Mononuclear cell (primary cell): ENCODE results near the gene RNF222. TPM values are rescaled to one million over a fixed set of nuclear protein-coding genes. Genes with fewer than 3 reads are reported as not detected.
A peak's percentile ranks its signal among the peaks of the same experiment; 100 is the strongest.

Experiments used
- H3K27me3 ChIP-seq: 2 replicates; pipeline ENCODE4 v1.6.0; 2011; ENCODE audit warnings: low read length, control low read depth; ENCODE audit not compliant: insufficient read depth
- H3K4me1 ChIP-seq: 2 replicates; pipeline ENCODE4 v1.5.1; 2011; ENCODE audit warnings: mild to moderate bottlenecking, low read length, control low read depth; ENCODE audit not compliant: insufficient read depth
- H3K4me3 ChIP-seq: 2 replicates; pipeline ENCODE4 v1.5.1; 2011; ENCODE audit warnings: mild to moderate bottlenecking, low read length, moderate library complexity
- H3K9me3 ChIP-seq: 2 replicates; pipeline ENCODE4 v1.5.1; 2011; ENCODE audit warnings: low read depth, mild to moderate bottlenecking, control low read depth, low read length
- total RNA-seq: library from RNA; depleted of rRNA; stranded (reverse); fragments of >200 nt; gene quantifications from one replicate; pipeline ENCODE4 v1.2.3, GENCODE V29; 2012

Gene RNF222
- total RNA-seq, 1 donor: 0.73 TPM

GRCh38 chr17:8420041-8420934 lies 22.7 kb upstream of the RNF222 start:
- Histone ChIP-seq H3K4me3 (no peak overlapping the region), H3K27me3 (peaks cover 4% of the 10 kb centered on the region), H3K9me3 (no peaks in the 10 kb centered on the region), H3K4me1 (peaks cover 48% of the 10 kb centered on the region)

GRCh38 chr17:8419305-8419704 lies 21.7 kb upstream of the RNF222 start:
- H3K4me1 ChIP-seq: peaks cover 48% of the 10 kb centered on the region

GRCh38 chr17:8418471-8418870 lies 20.8 kb upstream of the RNF222 start:
- Histone ChIP-seq H3K27me3 (peaks cover 4% of the 10 kb centered on the region), H3K4me3 (no peak overlapping the region), H3K4me1 (peaks cover 50% of the 10 kb centered on the region), H3K9me3 (no peaks in the 10 kb centered on the region)

More at GRCh38 chr17:8419305-8419704, 21.7 kb upstream of the RNF222 start:
- Histone ChIP-seq H3K27me3 (peaks cover 4% of the 10 kb centered on the region), H3K4me3 (no peak overlapping the region), H3K9me3 (no peaks in the 10 kb centered on the region)

GRCh38 chr17:8417806-8418205 lies 20.2 kb upstream of the RNF222 start:
- Histone ChIP-seq H3K4me3 (peak overlapping the region; percentile 10), H3K27me3 (peaks cover 4% of the 10 kb centered on the region), H3K9me3 (no peaks in the 10 kb centered on the region), H3K4me1 (peaks cover 56% of the 10 kb centered on the region)

- Histone ChIP-seq H3K9me3 (no peaks in the 10 kb centered on the region), H3K4me1 (peaks cover 57% of the 10 kb centered on the region), H3K4me3 (no peak overlapping the region), H3K27me3 (peaks cover 3% of the 10 kb centered on the region)
Observed at GRCh38 chr17:8413938-8414337, 16.3 kb upstream of the RNF222 start.

GRCh38 chr17:8413328-8413727 lies 15.7 kb upstream of the RNF222 start:
- Histone ChIP-seq H3K4me3 (peak overlapping the region; percentile 40), H3K4me1 (peaks cover 52% of the 10 kb centered on the region), H3K27me3 (peaks cover 2% of the 10 kb centered on the region), H3K9me3 (no peaks in the 10 kb centered on the region)

GRCh38 chr17:8412089-8412488 lies 14.5 kb upstream of the RNF222 start:
- Histone ChIP-seq H3K4me1 (peaks cover 39% of the 10 kb centered on the region), H3K27me3 (peaks cover 2% of the 10 kb centered on the region), H3K4me3 (no peak overlapping the region), H3K9me3 (no peaks in the 10 kb centered on the region)

GRCh38 chr17:8410883-8411238 lies 13.2 kb upstream of the RNF222 start:
- Histone ChIP-seq H3K4me1 (peaks cover 33% of the 10 kb centered on the region), H3K27me3 (no peaks in the 10 kb centered on the region), H3K9me3 (no peaks in the 10 kb centered on the region), H3K4me3 (no peak overlapping the region)

GRCh38 chr17:8409966-8410882 lies 12.6 kb upstream of the RNF222 start:
- Histone ChIP-seq H3K4me3 (no peak overlapping the region), H3K4me1 (peaks cover 33% of the 10 kb centered on the region)

GRCh38 chr17:8408371-8408770 lies 10.7 kb upstream of the RNF222 start:
- no peak overlapping the region for H3K4me3 ChIP-seq
- H3K4me1 ChIP-seq: peaks cover 30% of the 10 kb centered on the region
- H3K27me3 ChIP-seq: no peaks in the 10 kb centered on the region
- H3K9me3 ChIP-seq: no peaks in the 10 kb centered on the region

More at GRCh38 chr17:8409966-8410882, 12.6 kb upstream of the RNF222 start:
- Histone ChIP-seq H3K27me3 (no peaks in the 10 kb centered on the region), H3K9me3 (no peaks in the 10 kb centered on the region)

- Histone ChIP-seq H3K9me3 (no peaks in the 10 kb centered on the region), H3K4me3 (no peak overlapping the region), H3K27me3 (no peaks in the 10 kb centered on the region), H3K4me1 (peaks cover 10% of the 10 kb centered on the region)
Observed at GRCh38 chr17:8406174-8406573, 8.5 kb upstream of the RNF222 start.

- Histone ChIP-seq H3K27me3 (peaks cover 4% of the 10 kb centered on the region), H3K4me3 (no peak overlapping the region), H3K9me3 (no peaks in the 10 kb centered on the region), H3K4me1 (peaks cover 6% of the 10 kb centered on the region)
Observed at GRCh38 chr17:8405499-8406016, 7.9 kb upstream of the RNF222 start.

GRCh38 chr17:8402921-8403536 lies 5.4 kb upstream of the RNF222 start:
- Histone ChIP-seq H3K4me1 (no peaks in the 10 kb centered on the region), H3K4me3 (no peak overlapping the region), H3K27me3 (peaks cover 7% of the 10 kb centered on the region), H3K9me3 (no peaks in the 10 kb centered on the region)

- Histone ChIP-seq H3K4me1 (no peaks in the 10 kb centered on the region), H3K27me3 (peaks cover 9% of the 10 kb centered on the region), H3K9me3 (no peaks in the 10 kb centered on the region), H3K4me3 (no peak overlapping the region)
Observed at GRCh38 chr17:8401107-8401506, 3.5 kb upstream of the RNF222 start.

- Histone ChIP-seq H3K4me1 (peaks cover 6% of the 10 kb centered on the region), H3K27me3 (peaks cover 9% of the 10 kb centered on the region)
Observed at GRCh38 chr17:8398980-8399379, 1.4 kb upstream of the RNF222 start.

More at GRCh38 chr17:8398980-8399379, 1.4 kb upstream of the RNF222 start:
- H3K4me3 ChIP-seq: no peak overlapping the region
- H3K9me3 ChIP-seq: no peaks in the 10 kb centered on the region
